Heart left ventricle (tissue), 13 donors: ENCODE results near the gene TARDBP.

Experiments used
- CTCF ChIP-seq, 12 donors: fragments of 200-600 bp; sonication (generic) in 4 of 12; IDR thresholded peaks; one replicate each; pipeline versions ENCODE4 v1.5.0 to v1.8.0; 2018 to 2022; ENCODE audit warnings: antibody characterized with exemption in 12 of 12, mild to moderate bottlenecking in 5 of 12
- POLR2A ChIP-seq, 2 donors: fragments of 450-650 bp; IDR thresholded peaks; one replicate each; pipeline ENCODE4 v1.6.1; 2017; ENCODE audit warnings: antibody characterized with exemption in 2 of 2, mild to moderate bottlenecking in 2 of 2, moderate library complexity in 2 of 2
- donor health status: ischemic (EF 13 %, LVEDD 7.1; RV severe dilation, severe dysfunction).
- donor health status: DM: no; HTN: yes; CAD: no.
- donor health status: DM: no; HTN: no; CAD: no.
- donor health status: ischemic (EF 25% LVEDD 6.9; RV normal size, moderate dysfunction).
- donor health status: ischemic (EF 25% LVEDD 5.7; RV mildly dilated, moderate dysfunction).
- donor health status: ischemic (EF 35%, LVEDD 5.7; RV mildly dilated, moderate dysfunction).
- donor health status: nonischemic (EF 11% LVEDD 7.7; RV severe dilation, severe dysfunction).
- donor health status: DM: yes; HTN: yes; CAD: no.
- donor health status: PGD.
- donor health status: ischemic (EF 29% LVEDD 5.4; RV normal size, mild dysfunction).
- donor health status: nonischemic (EF 23%, LVEDD 6.1; RV moderate dilation, normal function).

- no peak for TF ChIP-seq CTCF (IDR thresholded peaks at IDR 0.05)
- no peak for TF ChIP-seq POLR2A (IDR thresholded peaks at IDR 0.05)
Observed at GRCh38 chr1:11059155-11059967, 46.9 kb downstream of the TARDBP start.
